PC-9 (cell line): ENCODE data around the gene VCAM1.

ENCODE experiments used
- EZH2 ChIP-seq: fragments of 200-600 bp; sonication (generic); IDR thresholded peaks from 2 replicates; pipeline ENCODE4 v1.8.0; 2017; ENCODE audit warnings: antibody characterized with exemption, low read depth
- TF ChIP-seq, protein P1 (sequence below): fragments of 200-600 bp; sonication (generic); conservative IDR thresholded peaks from 2 replicates; pipeline ENCODE4 v1.6.1; 2017; ENCODE audit warnings: mixed run types, antibody characterized with exemption, mild to moderate bottlenecking, moderate library complexity

DNA sequence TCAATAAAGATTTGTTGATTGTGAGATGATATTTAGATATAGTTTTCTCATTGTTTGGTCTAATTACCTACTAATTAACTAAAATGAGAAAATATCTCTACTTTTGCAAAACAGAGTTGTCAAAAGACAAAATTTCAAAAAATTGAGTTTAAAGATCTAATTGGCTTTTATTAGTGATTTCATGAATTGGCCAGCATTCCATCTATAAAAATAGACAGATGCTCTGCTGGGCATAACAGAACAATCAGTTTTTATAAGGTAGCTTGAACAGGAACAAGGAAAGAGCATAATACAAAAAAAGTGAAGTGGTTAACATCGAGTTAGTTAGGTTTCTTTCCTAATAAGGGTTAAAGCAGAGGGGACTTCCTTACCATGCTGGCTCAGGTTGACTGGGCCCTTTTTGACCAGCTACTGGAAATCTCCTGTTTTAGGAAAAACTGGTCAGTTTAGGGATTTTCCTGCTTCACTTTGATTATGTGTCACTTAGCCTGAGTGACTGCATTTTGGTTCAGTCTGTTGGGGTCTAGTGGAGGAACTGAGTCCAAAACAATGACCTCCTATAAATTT is 63.0 kb downstream of the VCAM1 start:
- TF ChIP-seq, protein P1, sequence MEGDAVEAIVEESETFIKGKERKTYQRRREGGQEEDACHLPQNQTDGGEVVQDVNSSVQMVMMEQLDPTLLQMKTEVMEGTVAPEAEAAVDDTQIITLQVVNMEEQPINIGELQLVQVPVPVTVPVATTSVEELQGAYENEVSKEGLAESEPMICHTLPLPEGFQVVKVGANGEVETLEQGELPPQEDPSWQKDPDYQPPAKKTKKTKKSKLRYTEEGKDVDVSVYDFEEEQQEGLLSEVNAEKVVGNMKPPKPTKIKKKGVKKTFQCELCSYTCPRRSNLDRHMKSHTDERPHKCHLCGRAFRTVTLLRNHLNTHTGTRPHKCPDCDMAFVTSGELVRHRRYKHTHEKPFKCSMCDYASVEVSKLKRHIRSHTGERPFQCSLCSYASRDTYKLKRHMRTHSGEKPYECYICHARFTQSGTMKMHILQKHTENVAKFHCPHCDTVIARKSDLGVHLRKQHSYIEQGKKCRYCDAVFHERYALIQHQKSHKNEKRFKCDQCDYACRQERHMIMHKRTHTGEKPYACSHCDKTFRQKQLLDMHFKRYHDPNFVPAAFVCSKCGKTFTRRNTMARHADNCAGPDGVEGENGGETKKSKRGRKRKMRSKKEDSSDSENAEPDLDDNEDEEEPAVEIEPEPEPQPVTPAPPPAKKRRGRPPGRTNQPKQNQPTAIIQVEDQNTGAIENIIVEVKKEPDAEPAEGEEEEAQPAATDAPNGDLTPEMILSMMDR = no peak
- TF ChIP-seq EZH2 = no peak
